GM21390 (cell line): Measurements from ENCODE around the gene PDE12.
A peak's percentile ranks its signal among the peaks of the same experiment; 100 is the strongest.

Experiments
- ATAC-seq: cut with Tn5 transposase; IDR thresholded peaks from one replicate; pipeline ENCODE4 v1.9.1; 2021; ENCODE audit not compliant: unreplicated experiment

Gene PDE12, protein sequence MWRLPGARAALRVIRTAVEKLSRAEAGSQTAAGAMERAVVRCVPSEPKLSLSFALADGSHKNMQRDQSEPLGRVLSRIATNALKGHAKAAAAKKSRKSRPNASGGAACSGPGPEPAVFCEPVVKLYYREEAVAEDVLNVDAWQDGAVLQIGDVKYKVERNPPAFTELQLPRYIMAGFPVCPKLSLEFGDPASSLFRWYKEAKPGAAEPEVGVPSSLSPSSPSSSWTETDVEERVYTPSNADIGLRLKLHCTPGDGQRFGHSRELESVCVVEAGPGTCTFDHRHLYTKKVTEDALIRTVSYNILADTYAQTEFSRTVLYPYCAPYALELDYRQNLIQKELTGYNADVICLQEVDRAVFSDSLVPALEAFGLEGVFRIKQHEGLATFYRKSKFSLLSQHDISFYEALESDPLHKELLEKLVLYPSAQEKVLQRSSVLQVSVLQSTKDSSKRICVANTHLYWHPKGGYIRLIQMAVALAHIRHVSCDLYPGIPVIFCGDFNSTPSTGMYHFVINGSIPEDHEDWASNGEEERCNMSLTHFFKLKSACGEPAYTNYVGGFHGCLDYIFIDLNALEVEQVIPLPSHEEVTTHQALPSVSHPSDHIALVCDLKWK

DNA sequence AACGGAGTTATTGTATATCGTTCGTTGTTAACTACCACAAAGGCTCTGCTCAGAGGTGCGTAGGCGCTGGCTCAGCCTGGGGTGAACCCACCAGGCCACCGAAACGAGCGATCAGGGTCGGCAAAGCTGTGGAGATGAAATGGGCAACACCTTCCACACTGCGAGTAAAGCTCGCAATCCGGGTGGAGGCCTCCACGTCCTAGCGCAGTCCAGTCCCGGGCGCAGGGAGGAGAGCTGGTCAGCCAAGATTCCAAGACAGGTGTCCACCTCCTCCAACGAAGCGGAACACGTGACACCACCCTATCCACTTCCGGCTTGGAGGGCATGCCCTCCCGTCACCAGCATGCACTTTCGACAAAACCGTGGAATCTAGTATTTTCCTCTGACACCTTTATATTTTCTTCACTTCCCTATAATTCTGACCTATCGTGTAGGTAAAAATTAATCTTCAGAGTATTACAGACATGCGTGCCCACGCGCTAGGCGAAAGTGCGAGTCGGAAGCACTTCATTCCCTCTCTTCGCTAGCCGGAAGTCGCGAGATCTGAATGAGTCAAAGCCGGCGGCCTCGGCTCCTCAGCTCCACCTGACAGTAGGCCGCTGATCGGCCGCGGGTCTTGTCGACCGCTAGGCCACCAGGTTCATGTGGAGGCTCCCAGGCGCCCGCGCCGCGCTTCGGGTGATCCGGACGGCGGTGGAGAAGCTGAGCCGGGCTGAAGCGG lies at the start of gene PDE12:
TSS of gene PDE12 (plus strand) at position 537 of the 721 bp plus-strand sequence. CDS start at position 643, 106 bp downstream.
- ATAC-seq: peak; percentile 84

DNA sequence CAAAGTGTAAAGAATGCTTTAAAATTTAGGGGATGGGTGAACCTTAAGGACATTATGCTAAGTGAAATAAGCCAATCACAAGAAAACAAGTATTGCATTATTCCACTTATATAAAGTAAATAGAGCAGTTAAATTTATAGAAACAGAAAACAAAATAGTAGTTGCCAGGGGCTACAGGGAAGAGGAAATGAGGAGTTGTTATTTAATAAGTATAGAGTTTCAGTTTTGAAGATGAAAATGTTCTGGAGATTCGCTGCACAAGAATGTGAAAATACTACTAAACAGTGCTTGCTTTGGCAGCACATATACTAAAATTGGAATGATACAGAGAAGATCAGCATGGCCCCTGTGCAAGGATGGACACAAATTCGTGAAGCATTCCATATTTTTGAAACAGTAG lies 43.9 kb upstream of the PDE12 start:
- no peak for ATAC-seq

DNA sequence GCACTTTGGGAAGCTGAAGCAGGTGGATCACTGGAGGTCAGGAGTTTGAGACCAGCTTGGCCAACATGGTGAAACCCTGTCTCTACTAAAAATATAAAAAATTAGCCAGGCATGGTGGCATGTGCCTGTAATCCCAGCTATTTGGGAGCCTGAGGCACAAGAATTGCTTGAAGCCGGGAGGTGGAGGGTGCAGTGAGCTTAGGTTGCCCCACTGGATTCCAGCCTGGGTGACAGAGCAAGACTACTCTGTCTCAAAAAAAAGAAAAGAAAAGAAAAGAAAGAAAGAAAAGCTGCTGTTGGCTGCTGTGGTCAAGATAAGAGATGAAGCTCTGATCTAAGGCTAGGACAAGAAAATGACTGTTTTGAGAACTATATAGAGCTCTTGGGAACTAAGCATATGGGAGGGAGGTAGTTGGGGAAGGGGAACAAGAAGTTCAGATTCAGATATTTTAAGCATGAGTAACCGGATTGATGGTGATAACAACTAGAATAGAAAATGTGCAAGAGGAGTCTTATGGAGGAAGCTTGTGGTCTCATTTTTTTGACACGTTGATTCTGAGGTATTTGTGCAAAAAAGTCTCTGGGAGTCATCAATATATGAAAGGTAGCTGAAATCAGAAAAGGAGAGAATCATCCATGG lies 37.7 kb upstream of the PDE12 start:
- ATAC-seq: no peak

DNA sequence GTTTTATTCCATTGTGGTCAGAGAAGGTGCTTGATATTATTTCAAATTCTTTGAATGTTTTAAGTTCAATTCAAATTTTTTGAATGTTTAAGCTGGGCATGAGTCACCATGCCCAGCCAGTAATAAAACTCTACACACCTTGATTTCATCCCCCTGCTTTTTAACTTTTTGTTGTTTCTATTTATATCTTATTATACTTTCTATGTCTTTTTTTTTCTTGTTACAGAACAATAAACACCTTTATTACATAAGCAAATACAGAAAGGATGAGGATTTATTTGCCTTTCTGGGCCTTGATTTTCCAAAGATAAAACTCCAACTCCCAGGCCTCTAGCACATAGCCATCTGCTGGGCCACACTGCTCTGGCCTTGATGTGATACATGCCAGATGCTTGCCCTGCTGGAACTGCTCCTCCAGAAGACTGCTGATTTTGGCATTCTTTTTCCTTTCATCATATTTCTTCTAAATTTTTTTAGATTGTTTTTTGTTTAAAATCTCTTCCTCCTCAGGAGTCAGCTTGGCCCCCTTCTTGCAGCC lies 25.9 kb upstream of the PDE12 start:
- ATAC-seq: no peak

DNA sequence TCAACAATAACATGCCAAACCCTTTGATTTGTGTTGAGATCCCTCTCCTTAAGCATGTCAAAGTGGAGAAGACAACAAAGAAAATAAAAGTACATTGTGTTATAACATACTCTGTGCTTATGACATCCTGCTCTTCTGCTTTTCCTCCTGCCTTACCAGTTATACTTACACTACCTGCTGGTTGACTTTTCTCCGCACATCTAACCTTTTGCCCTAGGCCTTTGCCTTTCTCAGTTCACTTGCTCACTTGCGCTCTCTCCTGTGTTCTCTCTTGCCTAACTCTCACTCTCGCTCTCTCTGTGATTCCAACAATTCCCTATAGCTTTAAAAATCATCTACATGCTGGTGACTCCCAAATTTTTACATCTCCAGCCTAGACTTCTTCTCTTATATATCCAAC lies 17.6 kb upstream of the PDE12 start:
- ATAC-seq: no peak

DNA sequence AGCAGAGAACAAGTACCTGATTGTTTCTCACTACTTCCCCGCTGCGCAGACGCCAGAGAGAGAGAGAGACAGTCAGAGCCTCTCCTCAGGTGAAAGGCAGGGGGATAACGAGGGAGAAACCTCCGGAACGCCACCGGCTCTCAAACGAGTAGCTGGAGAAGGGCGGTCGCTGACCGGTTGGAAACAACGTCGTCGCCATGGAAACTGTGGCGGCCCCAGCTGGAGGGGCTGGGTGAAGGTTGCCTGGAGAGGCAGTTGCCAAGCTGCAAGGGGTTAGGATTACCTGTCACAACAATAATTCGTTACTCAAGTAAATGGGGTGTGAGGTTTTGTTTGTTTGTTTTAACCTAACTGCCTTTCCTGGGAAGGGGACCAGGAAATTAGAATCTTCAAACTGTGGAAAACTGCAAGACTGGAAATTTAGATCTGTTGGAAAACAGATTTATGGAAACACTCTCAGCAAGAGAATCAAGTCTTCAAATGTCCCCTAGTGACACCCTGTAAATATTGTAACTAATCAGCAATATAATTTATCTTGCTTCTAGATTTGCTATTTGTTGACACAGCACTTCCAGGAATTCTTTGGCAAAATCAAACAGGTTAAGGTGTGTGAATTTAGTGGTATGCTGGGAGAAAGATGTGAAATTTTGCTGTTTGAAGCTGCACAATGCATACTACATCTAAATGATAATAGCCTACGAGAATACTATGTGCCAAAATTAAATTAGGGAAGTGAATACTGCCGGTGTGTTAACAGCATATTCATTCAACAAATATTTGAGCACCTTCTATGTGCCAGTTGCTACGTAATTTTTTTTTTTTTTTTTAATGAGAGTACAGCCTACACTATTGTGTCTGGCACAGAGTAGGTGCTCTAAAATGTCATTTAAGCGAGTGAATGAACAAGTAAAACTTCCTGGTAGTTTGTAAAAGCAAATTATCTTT lies 11.6 kb upstream of the PDE12 start, which contains the start of gene DNAH12:
TSS of gene DNAH12 (minus strand) at position 164 of the 945 bp plus-strand sequence. CDS start 1,474 bp downstream, outside the sequence.
- ATAC-seq: no peak

DNA sequence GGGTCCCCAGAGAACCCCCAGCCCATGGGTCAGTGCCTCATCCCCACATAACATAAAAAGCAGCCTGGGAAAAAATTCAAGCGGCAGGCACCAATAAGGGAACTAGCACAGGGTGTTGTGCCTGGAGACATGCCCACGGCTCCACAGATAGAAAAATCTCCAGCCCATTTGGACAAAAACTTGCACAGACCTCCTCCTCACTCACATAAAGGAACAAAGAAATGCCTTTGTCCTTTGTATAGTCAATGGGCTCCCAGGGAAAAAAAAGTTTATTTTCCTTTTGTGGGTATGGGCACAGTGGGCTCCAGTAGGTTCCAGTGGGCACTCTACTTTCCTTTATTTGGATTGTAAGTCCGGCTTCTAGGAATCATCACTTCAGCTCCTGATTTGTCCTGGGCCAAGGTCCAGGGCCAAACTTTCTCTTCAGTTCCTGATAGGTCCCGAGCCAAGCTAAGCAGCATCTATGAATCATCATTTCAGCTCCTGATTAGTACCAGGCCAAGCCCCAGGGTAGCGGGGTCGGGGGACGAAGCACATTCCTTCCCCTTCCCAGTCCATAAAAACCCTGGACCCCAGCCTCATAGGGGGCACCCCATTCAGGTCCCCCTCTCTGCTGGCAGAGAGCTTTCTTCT lies 10.3 kb upstream of the PDE12 start:
- no peak for ATAC-seq

DNA sequence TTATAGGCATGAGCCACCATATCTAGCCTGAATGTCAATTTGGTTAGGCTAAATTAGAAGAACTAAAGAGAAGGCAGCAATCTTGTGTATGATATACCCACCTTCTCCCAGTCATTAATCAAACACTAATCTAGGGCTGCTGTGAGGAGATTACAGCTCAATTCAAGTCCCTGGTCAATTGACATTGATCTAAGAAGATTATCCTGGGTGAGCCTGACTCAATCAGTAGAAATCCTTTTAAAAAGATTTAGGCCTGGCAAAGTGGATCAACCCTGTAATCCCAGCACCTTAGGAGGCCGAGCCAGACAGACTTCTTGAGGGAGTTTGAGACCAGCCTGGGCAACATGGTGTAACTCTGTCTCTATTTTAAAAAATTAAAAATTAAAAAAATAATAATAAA lies 9.5 kb upstream of the PDE12 start:
- no peak for ATAC-seq

DNA sequence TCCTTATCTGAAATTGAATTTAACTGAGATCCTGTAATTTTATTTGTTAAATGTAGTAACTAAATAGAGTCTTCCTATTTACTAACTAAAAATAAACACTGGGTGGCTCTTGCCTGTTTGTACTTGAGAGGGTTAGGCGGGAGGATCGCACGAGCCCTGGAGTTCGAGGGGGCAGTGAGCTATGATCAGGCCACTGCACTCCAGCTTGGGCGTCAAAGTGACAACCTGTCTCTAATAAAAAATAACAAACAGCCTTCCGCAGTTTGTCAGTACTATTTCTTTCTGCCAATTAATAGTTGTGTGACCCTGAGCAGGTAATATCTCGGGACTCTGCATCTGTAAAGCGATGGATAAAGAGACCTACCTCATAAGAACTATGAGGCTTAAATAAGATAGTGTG lies 768 bp upstream of the PDE12 start:
- peak; percentile 1 for ATAC-seq

DNA sequence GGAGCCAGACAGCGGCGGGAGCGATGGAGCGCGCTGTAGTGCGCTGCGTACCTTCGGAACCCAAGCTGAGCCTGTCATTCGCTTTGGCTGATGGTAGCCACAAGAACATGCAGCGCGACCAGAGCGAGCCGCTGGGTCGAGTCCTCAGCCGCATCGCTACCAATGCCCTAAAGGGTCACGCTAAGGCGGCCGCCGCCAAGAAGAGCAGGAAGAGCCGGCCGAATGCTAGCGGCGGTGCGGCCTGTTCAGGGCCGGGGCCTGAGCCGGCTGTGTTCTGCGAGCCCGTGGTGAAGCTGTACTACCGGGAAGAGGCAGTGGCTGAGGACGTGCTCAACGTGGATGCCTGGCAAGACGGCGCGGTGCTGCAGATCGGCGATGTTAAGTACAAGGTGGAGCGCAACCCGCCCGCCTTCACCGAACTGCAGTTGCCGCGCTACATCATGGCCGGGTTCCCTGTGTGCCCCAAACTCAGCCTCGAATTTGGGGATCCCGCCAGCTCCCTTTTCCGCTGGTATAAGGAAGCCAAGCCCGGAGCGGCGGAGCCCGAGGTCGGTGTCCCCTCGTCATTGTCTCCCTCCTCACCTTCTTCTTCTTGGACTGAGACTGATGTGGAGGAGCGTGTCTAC lies 498 bp downstream of the PDE12 start:
- peak; percentile 34 for ATAC-seq

DNA sequence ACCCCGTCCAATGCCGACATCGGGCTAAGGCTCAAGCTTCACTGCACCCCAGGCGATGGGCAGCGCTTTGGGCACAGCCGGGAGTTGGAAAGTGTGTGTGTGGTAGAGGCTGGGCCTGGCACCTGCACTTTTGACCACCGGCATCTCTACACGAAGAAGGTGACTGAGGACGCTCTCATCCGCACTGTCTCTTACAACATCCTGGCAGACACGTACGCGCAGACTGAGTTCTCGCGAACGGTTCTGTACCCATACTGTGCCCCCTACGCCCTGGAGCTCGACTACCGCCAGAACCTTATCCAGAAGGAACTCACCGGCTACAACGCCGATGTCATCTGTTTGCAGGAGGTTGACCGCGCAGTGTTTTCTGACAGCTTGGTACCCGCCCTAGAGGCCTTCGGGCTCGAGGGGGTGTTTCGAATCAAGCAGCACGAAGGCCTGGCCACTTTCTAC lies 1.0 kb downstream of the PDE12 start:
- no peak for ATAC-seq

DNA sequence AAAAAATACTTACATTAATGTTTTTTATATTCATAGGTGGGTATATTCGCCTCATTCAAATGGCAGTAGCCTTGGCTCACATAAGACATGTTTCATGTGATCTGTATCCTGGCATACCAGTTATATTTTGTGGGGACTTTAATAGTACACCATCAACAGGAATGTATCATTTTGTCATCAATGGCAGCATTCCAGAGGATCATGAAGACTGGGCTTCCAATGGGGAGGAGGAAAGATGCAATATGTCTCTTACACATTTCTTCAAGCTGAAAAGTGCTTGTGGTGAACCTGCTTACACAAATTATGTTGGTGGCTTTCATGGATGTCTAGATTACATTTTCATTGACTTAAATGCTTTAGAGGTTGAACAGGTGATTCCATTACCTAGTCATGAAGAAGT lies 3.5 kb downstream of the PDE12 start:
- no peak for ATAC-seq

DNA sequence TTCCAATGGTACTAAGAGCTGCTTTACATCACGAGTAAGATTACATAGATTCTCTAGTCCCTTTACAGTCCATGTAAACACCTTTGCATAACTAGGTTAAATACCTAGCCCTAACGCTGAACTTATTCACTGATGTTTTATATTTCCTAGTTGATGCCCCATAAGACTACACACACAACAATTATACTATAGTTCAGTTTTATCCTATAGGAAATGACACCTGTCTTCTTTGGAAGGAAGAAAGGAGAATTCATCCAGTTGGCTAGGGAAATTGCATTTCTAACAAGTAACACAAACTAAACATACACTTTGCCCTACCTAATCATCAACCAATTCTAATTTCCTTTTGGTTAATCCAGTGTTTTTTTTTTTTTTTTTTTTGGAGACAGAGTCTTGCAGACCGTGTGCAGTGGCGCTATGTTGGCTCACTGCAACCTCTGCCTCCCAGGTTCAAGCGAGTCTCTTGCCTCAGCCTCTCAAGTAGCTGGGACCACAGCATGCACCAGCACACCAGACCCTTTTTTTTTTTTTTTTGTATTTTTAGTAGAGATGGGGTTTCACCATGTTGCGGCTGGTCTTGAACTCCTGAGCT lies 13.9 kb downstream of the PDE12 start:
- ATAC-seq: no peak

DNA sequence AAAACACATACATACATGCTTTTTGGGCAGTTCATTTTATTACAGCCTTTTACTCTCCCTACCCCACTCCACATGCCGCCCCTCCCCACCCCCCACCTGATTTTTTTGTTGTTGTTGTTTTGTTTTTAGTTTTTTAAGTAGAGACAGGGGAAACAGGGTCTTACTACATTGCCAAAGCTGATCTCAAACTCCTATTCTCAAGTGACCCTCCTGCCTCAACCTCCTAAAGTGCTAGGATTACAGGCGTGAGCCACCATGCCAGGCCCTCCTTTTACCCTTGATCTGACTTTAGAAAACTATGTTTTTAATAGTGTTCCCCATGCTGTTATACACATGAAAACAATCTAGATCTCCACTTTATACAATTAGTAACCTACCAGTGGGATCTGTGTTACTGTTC lies 14.8 kb downstream of the PDE12 start:
- ATAC-seq: no peak

DNA sequence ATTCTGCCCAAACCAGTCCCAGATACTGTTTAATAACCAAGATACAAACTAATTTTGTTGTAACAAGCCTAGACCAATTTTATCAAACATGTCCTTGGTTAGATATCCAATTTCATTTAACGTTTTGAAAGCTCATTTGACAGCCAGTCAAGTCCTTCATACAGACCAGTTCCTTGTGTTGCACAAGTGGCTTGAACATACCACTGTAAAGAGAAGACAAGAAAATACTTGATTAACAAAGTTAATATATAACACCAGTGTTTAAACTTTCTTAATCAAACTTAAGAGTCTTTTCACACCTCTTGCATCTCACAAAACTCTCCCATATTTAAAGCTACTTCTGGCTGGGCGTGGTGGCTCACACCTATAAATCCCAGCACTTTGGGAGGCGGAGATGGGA lies 16.0 kb downstream of the PDE12 start:
- ATAC-seq: no peak

DNA sequence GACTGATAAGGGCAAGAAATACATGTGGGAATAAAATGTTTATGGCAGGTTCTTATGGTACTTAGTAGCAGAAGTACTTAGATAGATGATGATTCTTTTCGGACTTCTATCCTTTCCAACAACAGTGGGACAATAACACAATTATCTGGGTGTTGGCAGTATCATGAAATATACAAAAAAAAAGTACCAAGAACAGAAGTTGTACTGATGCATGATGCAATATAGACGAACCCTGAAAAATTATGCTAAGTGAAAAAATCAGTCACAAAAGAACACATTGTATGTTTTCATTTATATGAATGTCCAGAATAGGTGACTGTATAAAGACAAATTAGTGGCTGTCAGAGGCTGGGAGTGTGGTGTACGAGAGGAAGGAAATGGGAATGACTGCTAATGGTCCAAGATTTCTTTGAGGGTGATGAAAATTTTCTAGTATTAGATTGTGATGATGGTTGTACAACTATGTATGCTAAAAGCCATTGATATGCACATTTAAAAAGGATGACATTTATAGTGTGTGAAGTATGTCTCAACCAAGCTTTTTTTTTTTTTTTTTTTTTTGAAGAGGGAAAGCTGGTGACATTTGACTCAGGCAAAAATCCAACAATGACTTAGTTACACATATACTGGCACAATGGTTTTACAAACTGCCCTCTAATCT lies 20.0 kb downstream of the PDE12 start:
- no peak for ATAC-seq

DNA sequence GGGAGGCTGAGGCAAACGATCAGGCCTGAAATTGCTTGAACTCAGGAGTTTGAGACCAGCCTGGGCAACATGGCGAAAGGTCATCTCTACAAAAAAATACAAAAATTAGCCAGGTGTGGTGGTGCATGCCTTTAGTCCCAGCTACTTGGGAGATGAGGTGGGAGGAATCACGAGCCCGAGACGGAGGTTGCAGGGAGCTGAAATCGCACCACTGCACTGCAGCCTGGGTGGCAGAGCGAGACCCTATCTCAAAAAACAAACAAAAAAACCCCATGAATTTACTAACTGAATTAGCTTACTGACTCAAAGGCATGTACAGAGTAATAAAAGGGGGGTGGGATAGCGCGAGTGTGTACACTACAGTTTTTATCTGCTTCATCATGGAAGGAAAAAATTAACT lies 21.7 kb downstream of the PDE12 start:
- ATAC-seq: no peak
